ENCODE measurements around the gene DLG5.

DNA sequence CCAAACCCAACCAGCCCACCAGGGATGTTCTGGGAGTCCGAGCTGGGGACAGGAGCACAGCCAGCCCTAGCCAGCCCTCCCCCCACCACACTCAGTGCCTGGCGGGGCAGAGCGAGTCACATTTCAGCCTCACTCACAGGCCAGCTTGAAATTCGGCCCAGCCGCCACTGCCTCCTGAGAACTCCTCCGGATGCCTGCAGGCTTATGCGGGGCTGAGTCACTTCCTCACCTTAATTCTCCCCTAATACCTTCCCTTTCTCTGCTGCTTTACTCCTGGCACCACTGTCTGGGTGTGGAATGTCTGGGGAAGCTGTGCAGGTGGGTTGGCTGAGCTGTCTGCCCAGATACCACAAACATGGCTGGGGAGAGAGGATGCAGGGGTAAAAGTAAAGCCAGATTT is 22.6 kb upstream of the DLG5 start:
- TF ChIP-seq, protein P1, sequence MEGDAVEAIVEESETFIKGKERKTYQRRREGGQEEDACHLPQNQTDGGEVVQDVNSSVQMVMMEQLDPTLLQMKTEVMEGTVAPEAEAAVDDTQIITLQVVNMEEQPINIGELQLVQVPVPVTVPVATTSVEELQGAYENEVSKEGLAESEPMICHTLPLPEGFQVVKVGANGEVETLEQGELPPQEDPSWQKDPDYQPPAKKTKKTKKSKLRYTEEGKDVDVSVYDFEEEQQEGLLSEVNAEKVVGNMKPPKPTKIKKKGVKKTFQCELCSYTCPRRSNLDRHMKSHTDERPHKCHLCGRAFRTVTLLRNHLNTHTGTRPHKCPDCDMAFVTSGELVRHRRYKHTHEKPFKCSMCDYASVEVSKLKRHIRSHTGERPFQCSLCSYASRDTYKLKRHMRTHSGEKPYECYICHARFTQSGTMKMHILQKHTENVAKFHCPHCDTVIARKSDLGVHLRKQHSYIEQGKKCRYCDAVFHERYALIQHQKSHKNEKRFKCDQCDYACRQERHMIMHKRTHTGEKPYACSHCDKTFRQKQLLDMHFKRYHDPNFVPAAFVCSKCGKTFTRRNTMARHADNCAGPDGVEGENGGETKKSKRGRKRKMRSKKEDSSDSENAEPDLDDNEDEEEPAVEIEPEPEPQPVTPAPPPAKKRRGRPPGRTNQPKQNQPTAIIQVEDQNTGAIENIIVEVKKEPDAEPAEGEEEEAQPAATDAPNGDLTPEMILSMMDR (IDR thresholded peaks at IDR 0.05; ENCODE audit: insufficient read depth, low read depth, low read length), result no peak
- no peak for TF ChIP-seq EZH2 (IDR thresholded peaks at IDR 0.05; ENCODE audit: insufficient read depth, low read length)

Data from astrocyte (in vitro differentiated cells and primary cell).